Central memory CD4-positive, alpha-beta T cell (primary cell): ENCODE measurements around the gene FAR2.
"Not testable (repeated sequence)": the region's sequence is repeated elsewhere in the genome, so short reads cannot be mapped to it uniquely, and the experiment has no call there.

Experiments used
- DNase-seq: peaks from one replicate; pipeline ENCODE4 v3.0.0; 2022

FAR2 gene

GRCh38 chr12:29343022-29343799 lies 194.1 kb downstream of the FAR2 start:
- no peak for DNase-seq

- no peak for DNase-seq
Measured at GRCh38 chr12:29346769-29347421, 197.8 kb downstream of the FAR2 start.

- DNase-seq = no peak
Measured at GRCh38 chr12:29350080-29350479, 201.0 kb downstream of the FAR2 start.

- DNase-seq = no peak
Measured at GRCh38 chr12:29354954-29355353, 205.9 kb downstream of the FAR2 start.

- no peak for DNase-seq
Measured at GRCh38 chr12:29365091-29365490, 216.0 kb downstream of the FAR2 start.

- no peak for DNase-seq
Measured at GRCh38 chr12:29374012-29374411, 224.9 kb downstream of the FAR2 start.

GRCh38 chr12:29374913-29375312 lies 225.8 kb downstream of the FAR2 start:
- DNase-seq = no peak

GRCh38 chr12:29376118-29376517 lies 227.0 kb downstream of the FAR2 start:
- DNase-seq = no peak

- DNase-seq = peak; percentile 95
Measured at GRCh38 chr12:29380536-29381523, 231.8 kb downstream of the FAR2 start, which contains the start of gene ERGIC2. TSS of gene ERGIC2 (minus strand) at chr12:29381172. CDS start at chr12:29371633, 9,539 bp downstream.

- no peak for DNase-seq
Measured at GRCh38 chr12:29382251-29382650, 233.2 kb downstream of the FAR2 start.

- not testable (repeated sequence) for DNase-seq
Measured at GRCh38 chr12:29385194-29385593, 236.1 kb downstream of the FAR2 start.
